NB4 (cell line): Measurements from ENCODE around the gene MAD1L1.

Experiments
- MYC ChIP-seq: IDR thresholded peaks from 2 replicates; pipeline ENCODE4 v1.6.1; 2011; ENCODE audit warnings: low read depth, low read length
- POLR2A ChIP-seq: IDR thresholded peaks from 2 replicates; pipeline ENCODE4 v1.6.1; 2011; ENCODE audit warnings: mild to moderate bottlenecking; ENCODE audit not compliant: insufficient read length; ENCODE audit errors: extremely low read depth
- TF ChIP-seq, protein P1 (sequence below): IDR thresholded peaks from one replicate; pipeline ENCODE4 v1.5.1; 2012; ENCODE audit warnings: low read depth, low read length

DNA sequence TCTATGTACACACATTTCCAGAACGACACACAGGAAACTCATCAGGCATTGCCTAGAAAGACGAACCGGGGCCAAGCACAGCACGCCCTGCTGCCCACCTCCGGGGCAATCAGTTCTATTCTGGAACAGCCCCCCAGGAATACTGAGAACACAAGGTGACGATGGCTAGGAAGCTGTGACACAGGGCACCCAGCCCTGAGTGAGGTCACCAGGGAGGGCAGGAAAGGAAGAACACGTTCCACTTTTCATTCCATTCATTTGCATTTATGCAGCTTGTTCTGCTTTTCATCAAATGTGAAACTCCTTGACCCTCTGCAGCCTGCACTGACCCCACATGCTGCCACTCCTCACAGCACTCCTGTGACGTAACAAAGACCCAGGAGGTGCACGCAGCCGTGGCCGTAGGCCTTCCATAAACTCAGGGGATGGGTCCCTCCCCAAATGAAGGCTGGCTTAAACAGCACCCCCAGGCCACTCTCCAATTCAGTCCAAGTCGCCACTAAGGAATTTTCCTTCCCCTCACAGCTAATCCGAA lies 28.9 kb downstream of the MAD1L1 start:
- TF ChIP-seq MYC (no peak), POLR2A (no peak)
- TF ChIP-seq, protein P1, sequence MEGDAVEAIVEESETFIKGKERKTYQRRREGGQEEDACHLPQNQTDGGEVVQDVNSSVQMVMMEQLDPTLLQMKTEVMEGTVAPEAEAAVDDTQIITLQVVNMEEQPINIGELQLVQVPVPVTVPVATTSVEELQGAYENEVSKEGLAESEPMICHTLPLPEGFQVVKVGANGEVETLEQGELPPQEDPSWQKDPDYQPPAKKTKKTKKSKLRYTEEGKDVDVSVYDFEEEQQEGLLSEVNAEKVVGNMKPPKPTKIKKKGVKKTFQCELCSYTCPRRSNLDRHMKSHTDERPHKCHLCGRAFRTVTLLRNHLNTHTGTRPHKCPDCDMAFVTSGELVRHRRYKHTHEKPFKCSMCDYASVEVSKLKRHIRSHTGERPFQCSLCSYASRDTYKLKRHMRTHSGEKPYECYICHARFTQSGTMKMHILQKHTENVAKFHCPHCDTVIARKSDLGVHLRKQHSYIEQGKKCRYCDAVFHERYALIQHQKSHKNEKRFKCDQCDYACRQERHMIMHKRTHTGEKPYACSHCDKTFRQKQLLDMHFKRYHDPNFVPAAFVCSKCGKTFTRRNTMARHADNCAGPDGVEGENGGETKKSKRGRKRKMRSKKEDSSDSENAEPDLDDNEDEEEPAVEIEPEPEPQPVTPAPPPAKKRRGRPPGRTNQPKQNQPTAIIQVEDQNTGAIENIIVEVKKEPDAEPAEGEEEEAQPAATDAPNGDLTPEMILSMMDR, result no peak
